GM12872 (cell line): ENCODE results near the gene CREB3L1.

Experiments
- TF ChIP-seq, protein P1 (sequence below): IDR thresholded peaks from 3 replicates; pipeline ENCODE4 v1.5.1; 2011; ENCODE audit warnings: low read depth, mild to moderate bottlenecking, low read length, moderate library complexity; ENCODE audit not compliant: insufficient read depth

The CREB3L1 gene

DNA sequence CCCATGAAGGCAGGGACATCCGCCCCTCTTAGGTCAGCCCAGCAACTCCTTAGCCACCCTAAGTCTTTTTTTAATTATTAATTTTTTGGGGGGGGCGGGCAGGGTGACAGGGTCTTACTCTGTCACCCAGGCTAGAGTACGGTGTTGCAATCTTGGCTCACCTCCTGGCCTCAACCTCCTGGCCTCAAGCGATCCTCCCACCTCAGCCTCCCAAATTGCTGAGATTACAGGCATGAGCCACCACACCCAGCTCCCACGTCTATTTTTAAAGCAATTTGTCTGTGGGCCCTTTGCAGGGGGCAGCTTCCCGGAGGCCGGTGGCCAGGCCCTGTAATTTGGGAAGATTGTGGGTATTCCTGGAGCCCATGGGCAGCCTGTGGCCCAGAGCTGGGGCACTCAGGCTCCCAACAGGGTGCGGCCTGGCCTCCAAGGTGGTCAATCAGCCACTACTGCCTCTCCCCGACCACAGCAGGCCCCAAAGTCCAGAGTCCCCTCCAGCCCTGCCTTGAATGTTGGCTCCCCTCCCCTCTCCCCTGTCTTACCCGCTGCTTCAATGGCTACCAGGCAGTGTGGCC, 27.2 kb downstream of the CREB3L1 start:
- TF ChIP-seq, protein P1, sequence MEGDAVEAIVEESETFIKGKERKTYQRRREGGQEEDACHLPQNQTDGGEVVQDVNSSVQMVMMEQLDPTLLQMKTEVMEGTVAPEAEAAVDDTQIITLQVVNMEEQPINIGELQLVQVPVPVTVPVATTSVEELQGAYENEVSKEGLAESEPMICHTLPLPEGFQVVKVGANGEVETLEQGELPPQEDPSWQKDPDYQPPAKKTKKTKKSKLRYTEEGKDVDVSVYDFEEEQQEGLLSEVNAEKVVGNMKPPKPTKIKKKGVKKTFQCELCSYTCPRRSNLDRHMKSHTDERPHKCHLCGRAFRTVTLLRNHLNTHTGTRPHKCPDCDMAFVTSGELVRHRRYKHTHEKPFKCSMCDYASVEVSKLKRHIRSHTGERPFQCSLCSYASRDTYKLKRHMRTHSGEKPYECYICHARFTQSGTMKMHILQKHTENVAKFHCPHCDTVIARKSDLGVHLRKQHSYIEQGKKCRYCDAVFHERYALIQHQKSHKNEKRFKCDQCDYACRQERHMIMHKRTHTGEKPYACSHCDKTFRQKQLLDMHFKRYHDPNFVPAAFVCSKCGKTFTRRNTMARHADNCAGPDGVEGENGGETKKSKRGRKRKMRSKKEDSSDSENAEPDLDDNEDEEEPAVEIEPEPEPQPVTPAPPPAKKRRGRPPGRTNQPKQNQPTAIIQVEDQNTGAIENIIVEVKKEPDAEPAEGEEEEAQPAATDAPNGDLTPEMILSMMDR: no peak

- TF ChIP-seq, protein P1: no peak
Measured at GRCh38 chr11:46305295-46305694, 27.8 kb downstream of the CREB3L1 start.

- TF ChIP-seq, protein P1: no peak
Measured at GRCh38 chr11:46306296-46306853, 28.9 kb downstream of the CREB3L1 start.

DNA sequence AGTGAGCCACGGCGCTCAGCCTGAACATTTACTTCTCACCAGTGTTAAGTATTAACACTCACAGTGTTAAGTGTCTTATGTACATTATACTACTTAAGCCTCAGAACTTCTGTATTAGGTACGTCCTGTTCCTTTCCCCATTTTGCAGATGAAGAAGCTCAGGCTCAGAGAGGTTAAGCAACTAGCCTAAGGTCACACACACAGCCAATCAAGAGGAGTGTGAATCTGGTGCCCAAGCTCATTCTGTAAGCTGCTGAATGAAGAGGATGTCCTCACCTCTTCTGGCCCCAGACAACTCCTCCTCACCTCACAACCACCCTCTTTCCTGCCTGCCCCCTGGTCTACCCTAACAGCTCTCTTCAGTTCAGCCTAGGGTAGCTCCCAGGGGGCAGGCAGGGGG, 29.9 kb downstream of the CREB3L1 start:
- TF ChIP-seq, protein P1: no peak

DNA sequence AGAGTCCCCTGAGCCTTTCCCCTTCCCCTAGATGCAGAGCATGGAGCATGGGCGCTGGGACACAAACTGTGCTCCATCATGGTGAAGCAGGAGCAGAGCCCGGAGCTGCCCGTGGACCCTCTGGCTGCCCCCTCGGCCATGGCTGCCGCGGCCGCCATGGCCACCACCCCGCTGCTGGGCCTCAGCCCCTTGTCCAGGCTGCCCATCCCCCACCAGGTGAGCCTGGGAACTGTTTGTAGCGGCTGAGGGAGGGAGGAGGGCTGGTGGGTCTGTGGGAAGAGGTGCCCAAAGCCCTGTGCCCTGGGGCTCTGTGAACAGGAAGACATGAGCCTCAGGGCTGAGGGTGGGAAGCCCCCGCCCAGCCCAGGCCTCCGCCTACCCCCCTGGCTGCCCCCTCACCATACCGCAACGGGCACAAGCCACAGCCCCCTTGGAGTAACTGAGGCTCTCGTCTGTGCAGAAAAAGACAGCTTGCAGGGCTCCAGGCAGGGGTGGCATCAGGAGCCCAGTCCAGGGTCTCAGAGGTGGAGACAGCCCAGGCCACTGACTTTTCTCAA, 30.4 kb downstream of the CREB3L1 start:
- TF ChIP-seq, protein P1: no peak

DNA sequence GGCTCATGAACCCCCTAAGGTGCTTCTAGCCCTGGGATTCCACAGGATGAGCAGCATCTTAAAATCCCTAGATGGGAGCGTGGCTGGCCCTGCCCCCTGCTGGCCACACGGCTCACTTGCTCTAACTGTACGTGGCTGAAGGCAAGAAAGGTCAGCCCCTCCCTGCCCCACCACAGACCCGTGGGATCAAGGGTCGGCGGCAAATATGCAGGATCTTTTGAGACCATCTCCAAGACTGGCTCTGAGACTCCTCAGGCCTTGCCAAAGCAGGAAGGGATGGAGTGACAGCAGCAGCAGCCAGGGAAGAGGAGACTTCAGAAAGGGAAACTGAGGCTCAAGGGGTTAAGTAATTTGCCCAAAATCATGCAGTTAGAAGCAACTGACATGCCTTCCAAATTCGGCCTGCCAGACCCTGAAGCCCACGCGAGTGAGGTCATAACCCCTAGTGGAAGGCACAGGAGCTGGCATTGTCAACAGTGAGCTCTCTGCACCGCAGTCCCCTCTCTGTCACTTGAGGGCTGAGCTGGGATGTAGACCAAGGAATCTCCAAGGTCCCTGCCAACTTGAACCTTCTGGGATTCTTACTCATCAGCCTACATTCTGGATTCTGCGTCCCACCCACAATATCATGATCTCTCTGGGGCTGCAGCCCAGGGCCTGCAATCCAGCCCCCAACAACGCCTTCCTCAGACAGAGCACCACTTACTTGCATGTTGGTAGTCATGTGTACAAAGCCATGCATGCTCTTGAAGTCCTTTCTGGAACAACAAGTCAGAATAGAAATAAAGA, 31.4 kb downstream of the CREB3L1 start:
- TF ChIP-seq, protein P1: peak; percentile 91

GRCh38 chr11:46309814-46310259, 32.4 kb downstream of the CREB3L1 start:
- TF ChIP-seq, protein P1: no peak; the same call in 2 of the 3 replicates
